DND-41 (cell line): Measurements from ENCODE around the gene SUPT3H.

Experiments used
- ATAC-seq: fragments of 200-7000 bp; cut with Tn5 transposase; 3 replicates; pipeline ENCODE4 v1.9.1; 2021; ENCODE audit warnings: low read depth; ENCODE audit not compliant: insufficient read depth
- DNase-seq: peaks from one replicate; pipeline ENCODE4 v3.0.0-alpha.2; 2020
- H2AFZ ChIP-seq: 2 replicates; pipeline ENCODE4 v1.6.0; 2012; ENCODE audit warnings: low read depth, low read length
- H3K27ac ChIP-seq: 2 replicates; pipeline ENCODE4 v1.5.1; 2012; ENCODE audit warnings: low read length, inconsistent platforms
- H3K27me3 ChIP-seq: fragments of 200-600 bp; sonication (generic); 2 replicates; pipeline ENCODE4 v1.6.0; 2012; ENCODE audit warnings: low read length, mild to moderate bottlenecking, inconsistent platforms; ENCODE audit not compliant: insufficient read depth, poor library complexity
- H3K36me3 ChIP-seq: 2 replicates; pipeline ENCODE4 v1.5.1; 2012; ENCODE audit warnings: low read length, inconsistent platforms; ENCODE audit not compliant: insufficient read depth
- H3K4me1 ChIP-seq: 2 replicates; pipeline ENCODE4 v1.5.1; 2012; ENCODE audit warnings: mild to moderate bottlenecking, low read length; ENCODE audit not compliant: insufficient read depth
- H3K4me2 ChIP-seq: 2 replicates; pipeline ENCODE4 v1.6.0; 2012; ENCODE audit warnings: mild to moderate bottlenecking, moderate library complexity, low read length, inconsistent platforms; ENCODE audit not compliant: insufficient read depth
- H3K4me3 ChIP-seq, 2 experiments: fragments of 200-600 bp in 1 of 2; shearing (Covaris generic) in 1 of 2; 2 replicates each; pipeline ENCODE4 v1.5.1; 2012 to 2016; ENCODE audit warnings: inconsistent platforms in 2 of 2, low read length in 2 of 2, mild to moderate bottlenecking in 2 of 2, low read depth in 1 of 2, moderate library complexity in 1 of 2
- H3K79me2 ChIP-seq: 2 replicates; pipeline ENCODE4 v1.6.0; 2012; ENCODE audit warnings: low read length, inconsistent platforms; ENCODE audit not compliant: insufficient read depth
- H3K9ac ChIP-seq: 2 replicates; pipeline ENCODE4 v1.6.0; 2012; ENCODE audit warnings: low read depth, mild to moderate bottlenecking, inconsistent platforms, low read length, moderate library complexity
- H3K9me3 ChIP-seq: 2 replicates; pipeline ENCODE4 v1.5.1; 2012; ENCODE audit warnings: low read length, moderate library complexity, mild to moderate bottlenecking, inconsistent platforms; ENCODE audit not compliant: insufficient read depth, severe bottlenecking
- H4K20me1 ChIP-seq: 2 replicates; pipeline ENCODE4 v1.6.0; 2012; ENCODE audit warnings: low read length; ENCODE audit not compliant: insufficient read depth
- CTCF ChIP-seq: IDR thresholded peaks from 2 replicates; pipeline ENCODE4 v1.5.1; 2012; ENCODE audit warnings: borderline replicate concordance, low read length, moderate library complexity, mild to moderate bottlenecking; ENCODE audit not compliant: poor library complexity, severe bottlenecking; ENCODE audit errors: extremely low read depth
- EZH2 ChIP-seq: IDR thresholded peaks from 3 replicates; pipeline ENCODE4 v1.6.1; 2012; ENCODE audit warnings: borderline replicate concordance, low read depth, mild to moderate bottlenecking, moderate library complexity, low read length, inconsistent platforms; ENCODE audit not compliant: severe bottlenecking

The SUPT3H gene

GRCh38 chr6:45302832-45303231 is 74.9 kb downstream of the SUPT3H start:
- H4K20me1 ChIP-seq = no peaks in the 10 kb centered on the region
- peaks cover 8% of the 10 kb centered on the region; the same call in 1 of the 2 replicates for H3K36me3 ChIP-seq
- peaks cover 16% of the 10 kb centered on the region for H3K4me1 ChIP-seq
- H3K9me3 ChIP-seq = peaks cover 12% of the 10 kb centered on the region
- DNase-seq (no peak), ATAC-seq (peak; percentile 80)
- H3K4me2 ChIP-seq = no peak overlapping the region; the same call in 1 of the 2 replicates
- H2AFZ ChIP-seq = no peak overlapping the region
- peaks cover 8% of the 10 kb centered on the region for H3K79me2 ChIP-seq
- no peaks in the 10 kb centered on the region for H3K27me3 ChIP-seq
- peak overlapping the region; percentile 71 for H3K27ac ChIP-seq
- H3K9ac ChIP-seq = no peak overlapping the region
- H3K4me3 ChIP-seq = no peak overlapping the region
- no peak for TF ChIP-seq CTCF

- no peaks in the 10 kb centered on the region for H4K20me1 ChIP-seq
- H3K79me2 ChIP-seq = peaks cover 8% of the 10 kb centered on the region
- H3K27ac ChIP-seq = no peak overlapping the region
- H3K9me3 ChIP-seq = peaks cover 5% of the 10 kb centered on the region
- no peak overlapping the region for H3K9ac ChIP-seq
- H3K4me3 ChIP-seq = no peak overlapping the region
- TF ChIP-seq CTCF (no peak), EZH2 (no peak)
- H3K36me3 ChIP-seq = peaks cover 1% of the 10 kb centered on the region; the same call in 1 of the 2 replicates
- peaks cover 16% of the 10 kb centered on the region for H3K4me1 ChIP-seq
- H3K27me3 ChIP-seq = no peaks in the 10 kb centered on the region
- ATAC-seq = no peak
- no peak overlapping the region for H3K4me2 ChIP-seq
- DNase-seq = no peak
- H2AFZ ChIP-seq = no peak overlapping the region
Measured at GRCh38 chr6:45301348-45302142, 76.2 kb downstream of the SUPT3H start.

GRCh38 chr6:45300736-45301135 is 77.0 kb downstream of the SUPT3H start:
- DNase-seq (no peak), ATAC-seq (no peak; the same call in 2 of the 3 replicates)
- Histone ChIP-seq H3K27ac (no peak overlapping the region), H3K9me3 (no peaks in the 10 kb centered on the region), H3K4me2 (no peak overlapping the region), H4K20me1 (no peaks in the 10 kb centered on the region), H2AFZ (no peak overlapping the region), H3K79me2 (peaks cover under 1% of the 10 kb centered on the region; the same call in 1 of the 2 replicates), H3K36me3 (no peaks in the 10 kb centered on the region), H3K4me1 (peaks cover 16% of the 10 kb centered on the region), H3K4me3 (no peak overlapping the region), H3K9ac (no peak overlapping the region), H3K27me3 (no peaks in the 10 kb centered on the region)
- TF ChIP-seq CTCF (no peak), EZH2 (no peak)
